ENCODE data around the gene HEXIM2. TPM values are rescaled to one million over a fixed set of nuclear protein-coding genes. Genes with fewer than 3 reads are reported as not detected.

HEXIM2 gene
- total and polyA plus RNA-seq, 2 of the 13 experiments (the other 11 are each of a cell fraction or from before 2014, with no cell fraction given) = 27.1 to 32.4 TPM

DNA sequence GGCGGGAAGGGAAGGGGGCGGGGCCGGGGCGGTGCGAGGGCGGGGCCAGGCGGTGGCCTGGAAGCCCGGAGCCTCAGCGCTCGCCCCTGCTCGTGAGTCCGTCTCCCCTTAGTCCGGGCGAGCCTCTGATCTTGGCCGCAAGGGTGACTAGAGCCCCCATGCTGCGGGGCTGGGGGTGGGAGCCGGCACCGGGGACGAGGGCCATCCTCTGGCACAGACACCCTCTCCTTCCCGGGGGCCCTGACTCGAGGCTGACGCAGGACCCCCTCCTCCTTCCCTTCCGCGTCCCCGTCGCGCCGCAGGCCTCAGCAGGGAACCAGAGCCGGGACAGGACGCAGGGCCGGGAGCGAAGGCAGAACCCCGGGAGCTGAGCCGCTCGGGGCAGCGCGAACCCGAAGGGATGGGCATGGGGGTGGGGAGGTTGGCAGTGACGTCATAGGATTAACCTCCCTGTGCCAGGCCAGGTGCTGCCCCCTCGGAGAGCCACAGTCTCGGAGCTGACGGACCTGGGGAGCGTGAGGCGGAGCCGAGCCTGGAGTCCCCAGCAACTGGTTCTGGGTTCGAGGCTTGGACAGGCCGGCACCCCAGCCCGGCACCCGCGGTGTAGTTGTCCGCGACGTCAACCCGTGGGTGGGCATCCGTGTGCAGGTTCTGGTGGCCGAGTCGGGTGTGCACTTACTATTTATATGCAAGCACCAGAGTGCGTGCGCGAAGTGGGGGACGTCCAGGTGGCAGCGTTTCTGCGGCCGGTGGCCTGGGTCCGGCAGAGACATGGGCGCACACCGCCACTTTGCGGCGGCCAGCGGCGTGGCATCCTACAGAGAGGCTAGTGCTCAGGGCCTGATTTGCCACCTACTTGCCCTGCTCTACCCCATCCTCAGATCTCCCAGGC lies 28.9 kb upstream of the HEXIM2 start (continued):
- TF ChIP-seq, protein P1, sequence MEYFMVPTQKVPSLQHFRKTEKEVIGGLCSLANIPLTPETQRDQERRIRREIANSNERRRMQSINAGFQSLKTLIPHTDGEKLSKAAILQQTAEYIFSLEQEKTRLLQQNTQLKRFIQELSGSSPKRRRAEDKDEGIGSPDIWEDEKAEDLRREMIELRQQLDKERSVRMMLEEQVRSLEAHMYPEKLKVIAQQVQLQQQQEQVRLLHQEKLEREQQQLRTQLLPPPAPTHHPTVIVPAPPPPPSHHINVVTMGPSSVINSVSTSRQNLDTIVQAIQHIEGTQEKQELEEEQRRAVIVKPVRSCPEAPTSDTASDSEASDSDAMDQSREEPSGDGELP (IDR thresholded peaks at IDR 0.05; ENCODE audit: borderline replicate concordance, low read depth) = peak; percentile 43; the same call in 1 of the 2 replicates
- TF ChIP-seq, protein P2, sequence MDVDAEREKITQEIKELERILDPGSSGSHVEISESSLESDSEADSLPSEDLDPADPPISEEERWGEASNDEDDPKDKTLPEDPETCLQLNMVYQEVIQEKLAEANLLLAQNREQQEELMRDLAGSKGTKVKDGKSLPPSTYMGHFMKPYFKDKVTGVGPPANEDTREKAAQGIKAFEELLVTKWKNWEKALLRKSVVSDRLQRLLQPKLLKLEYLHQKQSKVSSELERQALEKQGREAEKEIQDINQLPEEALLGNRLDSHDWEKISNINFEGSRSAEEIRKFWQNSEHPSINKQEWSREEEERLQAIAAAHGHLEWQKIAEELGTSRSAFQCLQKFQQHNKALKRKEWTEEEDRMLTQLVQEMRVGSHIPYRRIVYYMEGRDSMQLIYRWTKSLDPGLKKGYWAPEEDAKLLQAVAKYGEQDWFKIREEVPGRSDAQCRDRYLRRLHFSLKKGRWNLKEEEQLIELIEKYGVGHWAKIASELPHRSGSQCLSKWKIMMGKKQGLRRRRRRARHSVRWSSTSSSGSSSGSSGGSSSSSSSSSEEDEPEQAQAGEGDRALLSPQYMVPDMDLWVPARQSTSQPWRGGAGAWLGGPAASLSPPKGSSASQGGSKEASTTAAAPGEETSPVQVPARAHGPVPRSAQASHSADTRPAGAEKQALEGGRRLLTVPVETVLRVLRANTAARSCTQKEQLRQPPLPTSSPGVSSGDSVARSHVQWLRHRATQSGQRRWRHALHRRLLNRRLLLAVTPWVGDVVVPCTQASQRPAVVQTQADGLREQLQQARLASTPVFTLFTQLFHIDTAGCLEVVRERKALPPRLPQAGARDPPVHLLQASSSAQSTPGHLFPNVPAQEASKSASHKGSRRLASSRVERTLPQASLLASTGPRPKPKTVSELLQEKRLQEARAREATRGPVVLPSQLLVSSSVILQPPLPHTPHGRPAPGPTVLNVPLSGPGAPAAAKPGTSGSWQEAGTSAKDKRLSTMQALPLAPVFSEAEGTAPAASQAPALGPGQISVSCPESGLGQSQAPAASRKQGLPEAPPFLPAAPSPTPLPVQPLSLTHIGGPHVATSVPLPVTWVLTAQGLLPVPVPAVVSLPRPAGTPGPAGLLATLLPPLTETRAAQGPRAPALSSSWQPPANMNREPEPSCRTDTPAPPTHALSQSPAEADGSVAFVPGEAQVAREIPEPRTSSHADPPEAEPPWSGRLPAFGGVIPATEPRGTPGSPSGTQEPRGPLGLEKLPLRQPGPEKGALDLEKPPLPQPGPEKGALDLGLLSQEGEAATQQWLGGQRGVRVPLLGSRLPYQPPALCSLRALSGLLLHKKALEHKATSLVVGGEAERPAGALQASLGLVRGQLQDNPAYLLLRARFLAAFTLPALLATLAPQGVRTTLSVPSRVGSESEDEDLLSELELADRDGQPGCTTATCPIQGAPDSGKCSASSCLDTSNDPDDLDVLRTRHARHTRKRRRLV (CRISPR knock-in tag; IDR thresholded peaks at IDR 0.05) = no peak
- TF ChIP-seq ZNF773 (CRISPR knock-in tag; IDR thresholded peaks at IDR 0.05; ENCODE audit: borderline replicate concordance) = 0 out of 2 replicates have a peak, but pooled peaks have one; percentile 65
- TF ChIP-seq, protein P3, sequence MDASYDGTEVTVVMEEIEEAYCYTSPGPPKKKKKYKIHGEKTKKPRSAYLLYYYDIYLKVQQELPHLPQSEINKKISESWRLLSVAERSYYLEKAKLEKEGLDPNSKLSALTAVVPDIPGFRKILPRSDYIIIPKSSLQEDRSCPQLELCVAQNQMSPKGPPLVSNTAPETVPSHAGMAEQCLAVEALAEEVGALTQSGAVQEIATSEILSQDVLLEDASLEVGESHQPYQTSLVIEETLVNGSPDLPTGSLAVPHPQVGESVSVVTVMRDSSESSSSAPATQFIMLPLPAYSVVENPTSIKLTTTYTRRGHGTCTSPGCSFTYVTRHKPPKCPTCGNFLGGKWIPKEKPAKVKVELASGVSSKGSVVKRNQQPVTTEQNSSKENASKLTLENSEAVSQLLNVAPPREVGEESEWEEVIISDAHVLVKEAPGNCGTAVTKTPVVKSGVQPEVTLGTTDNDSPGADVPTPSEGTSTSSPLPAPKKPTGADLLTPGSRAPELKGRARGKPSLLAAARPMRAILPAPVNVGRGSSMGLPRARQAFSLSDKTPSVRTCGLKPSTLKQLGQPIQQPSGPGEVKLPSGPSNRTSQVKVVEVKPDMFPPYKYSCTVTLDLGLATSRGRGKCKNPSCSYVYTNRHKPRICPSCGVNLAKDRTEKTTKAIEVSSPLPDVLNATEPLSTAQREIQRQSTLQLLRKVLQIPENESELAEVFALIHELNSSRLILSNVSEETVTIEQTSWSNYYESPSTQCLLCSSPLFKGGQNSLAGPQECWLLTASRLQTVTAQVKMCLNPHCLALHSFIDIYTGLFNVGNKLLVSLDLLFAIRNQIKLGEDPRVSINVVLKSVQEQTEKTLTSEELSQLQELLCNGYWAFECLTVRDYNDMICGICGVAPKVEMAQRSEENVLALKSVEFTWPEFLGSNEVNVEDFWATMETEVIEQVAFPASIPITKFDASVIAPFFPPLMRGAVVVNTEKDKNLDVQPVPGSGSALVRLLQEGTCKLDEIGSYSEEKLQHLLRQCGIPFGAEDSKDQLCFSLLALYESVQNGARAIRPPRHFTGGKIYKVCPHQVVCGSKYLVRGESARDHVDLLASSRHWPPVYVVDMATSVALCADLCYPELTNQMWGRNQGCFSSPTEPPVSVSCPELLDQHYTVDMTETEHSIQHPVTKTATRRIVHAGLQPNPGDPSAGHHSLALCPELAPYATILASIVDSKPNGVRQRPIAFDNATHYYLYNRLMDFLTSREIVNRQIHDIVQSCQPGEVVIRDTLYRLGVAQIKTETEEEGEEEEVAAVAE (CRISPR knock-in tag; IDR thresholded peaks at IDR 0.05; ENCODE audit: borderline replicate concordance) = 0 out of 2 replicates have a peak, but pooled peaks have one; percentile 37
- TF ChIP-seq, protein P4, sequence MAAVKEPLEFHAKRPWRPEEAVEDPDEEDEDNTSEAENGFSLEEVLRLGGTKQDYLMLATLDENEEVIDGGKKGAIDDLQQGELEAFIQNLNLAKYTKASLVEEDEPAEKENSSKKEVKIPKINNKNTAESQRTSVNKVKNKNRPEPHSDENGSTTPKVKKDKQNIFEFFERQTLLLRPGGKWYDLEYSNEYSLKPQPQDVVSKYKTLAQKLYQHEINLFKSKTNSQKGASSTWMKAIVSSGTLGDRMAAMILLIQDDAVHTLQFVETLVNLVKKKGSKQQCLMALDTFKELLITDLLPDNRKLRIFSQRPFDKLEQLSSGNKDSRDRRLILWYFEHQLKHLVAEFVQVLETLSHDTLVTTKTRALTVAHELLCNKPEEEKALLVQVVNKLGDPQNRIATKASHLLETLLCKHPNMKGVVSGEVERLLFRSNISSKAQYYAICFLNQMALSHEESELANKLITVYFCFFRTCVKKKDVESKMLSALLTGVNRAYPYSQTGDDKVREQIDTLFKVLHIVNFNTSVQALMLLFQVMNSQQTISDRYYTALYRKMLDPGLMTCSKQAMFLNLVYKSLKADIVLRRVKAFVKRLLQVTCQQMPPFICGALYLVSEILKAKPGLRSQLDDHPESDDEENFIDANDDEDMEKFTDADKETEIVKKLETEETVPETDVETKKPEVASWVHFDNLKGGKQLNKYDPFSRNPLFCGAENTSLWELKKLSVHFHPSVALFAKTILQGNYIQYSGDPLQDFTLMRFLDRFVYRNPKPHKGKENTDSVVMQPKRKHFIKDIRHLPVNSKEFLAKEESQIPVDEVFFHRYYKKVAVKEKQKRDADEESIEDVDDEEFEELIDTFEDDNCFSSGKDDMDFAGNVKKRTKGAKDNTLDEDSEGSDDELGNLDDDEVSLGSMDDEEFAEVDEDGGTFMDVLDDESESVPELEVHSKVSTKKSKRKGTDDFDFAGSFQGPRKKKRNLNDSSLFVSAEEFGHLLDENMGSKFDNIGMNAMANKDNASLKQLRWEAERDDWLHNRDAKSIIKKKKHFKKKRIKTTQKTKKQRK (IDR thresholded peaks at IDR 0.05; ENCODE audit: low read length) = no peak
- TF ChIP-seq CBX2 (IDR thresholded peaks at IDR 0.05; ENCODE audit: low read depth, low read length) = no peak
- TF ChIP-seq CBX2 (CRISPR knock-in tag; IDR thresholded peaks at IDR 0.05; ENCODE audit: low read depth) = no peak
- TF ChIP-seq, protein P5, sequence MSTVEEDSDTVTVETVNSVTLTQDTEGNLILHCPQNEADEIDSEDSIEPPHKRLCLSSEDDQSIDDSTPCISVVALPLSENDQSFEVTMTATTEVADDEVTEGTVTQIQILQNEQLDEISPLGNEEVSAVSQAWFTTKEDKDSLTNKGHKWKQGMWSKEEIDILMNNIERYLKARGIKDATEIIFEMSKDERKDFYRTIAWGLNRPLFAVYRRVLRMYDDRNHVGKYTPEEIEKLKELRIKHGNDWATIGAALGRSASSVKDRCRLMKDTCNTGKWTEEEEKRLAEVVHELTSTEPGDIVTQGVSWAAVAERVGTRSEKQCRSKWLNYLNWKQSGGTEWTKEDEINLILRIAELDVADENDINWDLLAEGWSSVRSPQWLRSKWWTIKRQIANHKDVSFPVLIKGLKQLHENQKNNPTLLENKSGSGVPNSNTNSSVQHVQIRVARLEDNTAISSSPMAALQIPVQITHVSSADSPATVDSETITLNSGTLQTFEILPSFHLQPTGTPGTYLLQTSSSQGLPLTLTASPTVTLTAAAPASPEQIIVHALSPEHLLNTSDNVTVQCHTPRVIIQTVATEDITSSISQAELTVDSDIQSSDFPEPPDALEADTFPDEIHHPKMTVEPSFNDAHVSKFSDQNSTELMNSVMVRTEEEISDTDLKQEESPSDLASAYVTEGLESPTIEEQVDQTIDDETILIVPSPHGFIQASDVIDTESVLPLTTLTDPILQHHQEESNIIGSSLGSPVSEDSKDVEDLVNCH (CRISPR knock-in tag; IDR thresholded peaks at IDR 0.05) = no peak
- TF ChIP-seq NCOA5 (CRISPR knock-in tag; IDR thresholded peaks at IDR 0.05) = no peak
- peak; percentile 52; the same call in 1 of the 2 replicates for TF ChIP-seq SALL1 (CRISPR knock-in tag; IDR thresholded peaks at IDR 0.05)
- no peak for TF ChIP-seq ZNF878 (CRISPR knock-in tag; IDR thresholded peaks at IDR 0.05)
